Thoracic aorta (tissue), 2 donors: ENCODE measurements around the gene TMEM108. TPM values are rescaled to one million over a fixed set of nuclear protein-coding genes. Genes with fewer than 3 reads are reported as not detected.

Source experiments
- ATAC-seq: fragments of 150-250 bp; one replicate; pipeline ENCODE4 v1.8.0; 2017; ENCODE audit warnings: low read depth; ENCODE audit not compliant: insufficient number of reproducible peaks, low FRiP score
- DNase-seq: peaks from one replicate; pipeline ENCODE4 v3.0.0-alpha.2; 2020; ENCODE audit warnings: low spot score
- H3K27ac ChIP-seq, 2 donors: fragments of 200-600 bp; sonication (generic); 1 replicate in 1 of 2; 2 replicates in 1 of 2; pipeline ENCODE4 v1.5.1; 2016; ENCODE audit warnings: mild to moderate bottlenecking in 2 of 2, moderate library complexity in 2 of 2
- H3K27me3 ChIP-seq: fragments of 200-600 bp; sonication (generic); replicated peaks from 2 replicates; pipeline ENCODE4 v1.6.0; 2016; ENCODE audit warnings: mild to moderate bottlenecking; ENCODE audit not compliant: insufficient read depth
- H3K36me3 ChIP-seq: fragments of 200-600 bp; sonication (generic); one replicate; pipeline ENCODE4 v1.5.1; 2016
- H3K4me1 ChIP-seq, 2 donors: fragments of 200-600 bp; sonication (generic); 1 replicate in 1 of 2; 2 replicates in 1 of 2; pipeline versions ENCODE4 v1.5.1 to v1.6.0; 2016; ENCODE audit warnings: low read depth in 2 of 2, mild to moderate bottlenecking in 1 of 2; ENCODE audit not compliant: control insufficient read depth in 1 of 2
- H3K4me3 ChIP-seq: fragments of 200-600 bp; sonication (generic); 2 replicates; pipeline ENCODE4 v1.5.1; 2016; ENCODE audit warnings: mild to moderate bottlenecking
- H3K9me3 ChIP-seq: fragments of 200-600 bp; sonication (generic); 2 replicates; pipeline ENCODE4 v1.5.1; 2016
- total RNA-seq, 2 donors: library from RNA; depleted of rRNA; stranded (reverse); fragments of >200 nt; gene quantifications; one replicate each; pipeline versions ENCODE4 v1.1.0 to v1.2.3, GENCODE V29; 2016
- TF ChIP-seq, protein P1 (sequence below): fragments of 200-600 bp; sonication (generic); IDR thresholded peaks from one replicate; pipeline ENCODE4 v1.5.1; 2019; ENCODE audit warnings: antibody characterized with exemption

Gene TMEM108
- total RNA-seq, 2 donors from 2014 or later = 0.28 to 0.41 TPM

- no peaks in the 10 kb centered on the region for H3K4me1 ChIP-seq
- no peaks in the 10 kb centered on the region for H3K36me3 ChIP-seq
- no peak overlapping the region for H3K27ac ChIP-seq
- TF ChIP-seq, protein P1, sequence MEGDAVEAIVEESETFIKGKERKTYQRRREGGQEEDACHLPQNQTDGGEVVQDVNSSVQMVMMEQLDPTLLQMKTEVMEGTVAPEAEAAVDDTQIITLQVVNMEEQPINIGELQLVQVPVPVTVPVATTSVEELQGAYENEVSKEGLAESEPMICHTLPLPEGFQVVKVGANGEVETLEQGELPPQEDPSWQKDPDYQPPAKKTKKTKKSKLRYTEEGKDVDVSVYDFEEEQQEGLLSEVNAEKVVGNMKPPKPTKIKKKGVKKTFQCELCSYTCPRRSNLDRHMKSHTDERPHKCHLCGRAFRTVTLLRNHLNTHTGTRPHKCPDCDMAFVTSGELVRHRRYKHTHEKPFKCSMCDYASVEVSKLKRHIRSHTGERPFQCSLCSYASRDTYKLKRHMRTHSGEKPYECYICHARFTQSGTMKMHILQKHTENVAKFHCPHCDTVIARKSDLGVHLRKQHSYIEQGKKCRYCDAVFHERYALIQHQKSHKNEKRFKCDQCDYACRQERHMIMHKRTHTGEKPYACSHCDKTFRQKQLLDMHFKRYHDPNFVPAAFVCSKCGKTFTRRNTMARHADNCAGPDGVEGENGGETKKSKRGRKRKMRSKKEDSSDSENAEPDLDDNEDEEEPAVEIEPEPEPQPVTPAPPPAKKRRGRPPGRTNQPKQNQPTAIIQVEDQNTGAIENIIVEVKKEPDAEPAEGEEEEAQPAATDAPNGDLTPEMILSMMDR = no peak
- no peaks in the 10 kb centered on the region for H3K9me3 ChIP-seq
- DNase-seq (no peak), ATAC-seq (no peak)
- H3K27me3 ChIP-seq = no peaks in the 10 kb centered on the region
- H3K4me3 ChIP-seq = no peak overlapping the region
Measured at GRCh38 chr3:133330522-133330921, 292.3 kb downstream of the TMEM108 start.

DNA sequence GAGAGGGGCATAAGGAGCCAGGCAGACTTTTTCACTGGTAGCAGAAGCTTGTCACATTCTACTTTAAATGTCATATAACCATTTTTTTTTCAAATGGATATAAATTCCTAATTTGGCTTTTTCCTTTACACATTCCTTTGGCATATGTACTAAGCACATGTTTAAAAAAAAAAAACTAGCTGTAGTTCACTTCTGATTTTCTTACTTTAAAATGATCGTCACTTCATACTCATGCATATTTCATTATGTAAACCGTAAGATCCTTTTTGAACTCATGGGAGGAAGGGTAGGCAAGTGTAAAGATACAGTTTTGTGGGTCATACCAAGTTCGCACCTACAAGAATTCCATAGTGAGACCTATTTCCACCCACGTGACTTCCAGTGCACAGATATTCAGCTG lies 316.5 kb downstream of the TMEM108 start:
- TF ChIP-seq, protein P1 = no peak
- H3K27me3 ChIP-seq = no peaks in the 10 kb centered on the region
- ATAC-seq = no peak
- no peak overlapping the region for H3K27ac ChIP-seq
- no peaks in the 10 kb centered on the region for H3K9me3 ChIP-seq
- DNase-seq = no peak
- no peaks in the 10 kb centered on the region for H3K4me1 ChIP-seq
- no peak overlapping the region for H3K4me3 ChIP-seq
- H3K36me3 ChIP-seq = no peaks in the 10 kb centered on the region

DNA sequence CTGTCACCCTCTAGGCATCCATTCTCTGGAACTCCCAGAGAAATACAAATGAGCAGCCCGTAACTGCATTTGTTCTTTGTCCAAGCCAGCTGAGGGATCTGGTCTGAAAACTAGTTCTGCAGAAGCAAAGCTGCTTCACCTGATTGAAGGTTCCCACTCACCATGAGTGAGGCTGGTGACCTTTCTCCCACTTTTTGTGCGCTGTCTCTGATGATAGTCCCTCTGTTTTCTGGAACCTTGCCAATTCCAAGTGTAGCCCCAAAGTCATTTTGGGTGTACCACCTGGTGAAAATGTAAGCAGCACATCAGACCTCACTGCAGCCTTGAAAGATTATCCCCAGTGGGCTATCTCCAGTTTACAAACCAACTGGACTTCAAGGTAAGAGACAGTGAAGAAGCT lies 322.3 kb downstream of the TMEM108 start:
- TF ChIP-seq, protein P1 = no peak
- DNase-seq = no peak
- ATAC-seq = no peak
- no peaks in the 10 kb centered on the region for H3K4me1 ChIP-seq
- H3K4me3 ChIP-seq = no peak overlapping the region
- H3K9me3 ChIP-seq = no peaks in the 10 kb centered on the region
- no peak overlapping the region for H3K27ac ChIP-seq
- no peaks in the 10 kb centered on the region for H3K36me3 ChIP-seq
- H3K27me3 ChIP-seq = no peaks in the 10 kb centered on the region

- TF ChIP-seq, protein P1 = no peak
- Histone ChIP-seq H3K27ac (no peak overlapping the region), H3K4me1 (no peaks in the 10 kb centered on the region), H3K9me3 (no peaks in the 10 kb centered on the region), H3K36me3 (no peaks in the 10 kb centered on the region), H3K4me3 (no peak overlapping the region), H3K27me3 (no peaks in the 10 kb centered on the region)
- no peak for DNase-seq
- no peak for ATAC-seq
Measured at GRCh38 chr3:133361011-133361410, 322.8 kb downstream of the TMEM108 start.

GRCh38 chr3:133361435-133361834 lies 323.2 kb downstream of the TMEM108 start:
- H3K27me3 ChIP-seq = no peaks in the 10 kb centered on the region
- no peaks in the 10 kb centered on the region for H3K9me3 ChIP-seq
- no peak for ATAC-seq
- H3K36me3 ChIP-seq = no peaks in the 10 kb centered on the region
- H3K4me1 ChIP-seq = no peaks in the 10 kb centered on the region
- H3K4me3 ChIP-seq = no peak overlapping the region
- TF ChIP-seq, protein P1 = no peak
- H3K27ac ChIP-seq = no peak overlapping the region
- no peak for DNase-seq
